BJ (cell line): ENCODE results near the gene CALML6. TPM values are rescaled to one million over a fixed set of nuclear protein-coding genes. Genes with fewer than 3 reads are reported as not detected.
A peak's percentile ranks its signal among the peaks of the same experiment; 100 is the strongest.

ENCODE experiments used
- CTCF ChIA-PET: fragments of 350-600 bp; formaldehyde crosslinking; extraction: SDS; loops from one replicate; lab custom pipeline; 2021; ENCODE audit warnings: antibody characterized with exemption, inconsistent platforms; lab: Yijun Ruan, JAX
- POLR2A ChIA-PET: fragments of 300-600 bp; sonication (Branson Sonifier 250); formaldehyde crosslinking; extraction: SDS; loops from one replicate; lab custom pipeline; 2021; ENCODE audit warnings: antibody characterized with exemption; lab: Charles Lee
- DNase-seq: peaks from one replicate; pipeline ENCODE4 v3.0.0-alpha.2; 2011; ENCODE audit warnings: low read depth
- H3K27me3 ChIP-seq: 2 replicates; pipeline ENCODE4 v1.6.0; 2011; ENCODE audit warnings: low read length; ENCODE audit not compliant: control insufficient read depth, insufficient read depth
- H3K36me3 ChIP-seq: 2 replicates; pipeline ENCODE4 v1.5.1; 2011; ENCODE audit warnings: low read length; ENCODE audit not compliant: control insufficient read depth, insufficient read depth
- H3K4me3 ChIP-seq: 2 replicates; pipeline ENCODE4 v1.5.1; 2011; ENCODE audit warnings: low read depth, mild to moderate bottlenecking, control low read depth, low read length
- CTCF ChIP-seq: IDR thresholded peaks from 2 replicates; pipeline ENCODE4 v1.5.1; 2011; ENCODE audit warnings: low read depth, mild to moderate bottlenecking, control low read depth, inconsistent platforms, low read length, moderate library complexity; ENCODE audit not compliant: insufficient read depth
- polyA plus RNA-seq: library from polyadenylated mRNA; depleted of rRNA; stranded (reverse); fragments of >200 nt; gene quantifications from 2 replicates; pipeline ENCODE4 v1.2.3, GENCODE V29; 2011

Gene CALML6
- polyA plus RNA-seq, 1 experiment, result 0.31 TPM

- no peaks in the 10 kb centered on the region for H3K27me3 ChIP-seq
- peak overlapping the region; percentile 89 for H3K4me3 ChIP-seq
- POLR2A ChIA-PET, result no interaction called here
- no peaks in the 10 kb centered on the region for H3K36me3 ChIP-seq
- CTCF ChIA-PET, result no interaction called here
- no peak for DNase-seq
- no peak for TF ChIP-seq CTCF
Observed at GRCh38 chr1:1889847-1890505, 25.1 kb upstream of the CALML6 start.

- ChIA-PET POLR2A (no interaction called here), CTCF (interaction anchor here (1.3 kb wide), 1 partner anchor 18 kb away, joined by 4 read pairs; no protein-coding TSS in a partner anchor)
- H3K36me3 ChIP-seq, result no peaks in the 10 kb centered on the region
- no peaks in the 10 kb centered on the region for H3K27me3 ChIP-seq
- TF ChIP-seq CTCF, result no peak
- no peak for DNase-seq
- peak within 1 kb of the TSS; percentile 89 for H3K4me3 ChIP-seq
Observed at GRCh38 chr1:1890506-1891348, 24.3 kb upstream of the CALML6 start, which contains the start of gene GNB1. Gene GNB1, minus strand, starts transcription at chr1:1891087. Its CDS starts 65,634 bp downstream, at chr1:1825453.

DNA sequence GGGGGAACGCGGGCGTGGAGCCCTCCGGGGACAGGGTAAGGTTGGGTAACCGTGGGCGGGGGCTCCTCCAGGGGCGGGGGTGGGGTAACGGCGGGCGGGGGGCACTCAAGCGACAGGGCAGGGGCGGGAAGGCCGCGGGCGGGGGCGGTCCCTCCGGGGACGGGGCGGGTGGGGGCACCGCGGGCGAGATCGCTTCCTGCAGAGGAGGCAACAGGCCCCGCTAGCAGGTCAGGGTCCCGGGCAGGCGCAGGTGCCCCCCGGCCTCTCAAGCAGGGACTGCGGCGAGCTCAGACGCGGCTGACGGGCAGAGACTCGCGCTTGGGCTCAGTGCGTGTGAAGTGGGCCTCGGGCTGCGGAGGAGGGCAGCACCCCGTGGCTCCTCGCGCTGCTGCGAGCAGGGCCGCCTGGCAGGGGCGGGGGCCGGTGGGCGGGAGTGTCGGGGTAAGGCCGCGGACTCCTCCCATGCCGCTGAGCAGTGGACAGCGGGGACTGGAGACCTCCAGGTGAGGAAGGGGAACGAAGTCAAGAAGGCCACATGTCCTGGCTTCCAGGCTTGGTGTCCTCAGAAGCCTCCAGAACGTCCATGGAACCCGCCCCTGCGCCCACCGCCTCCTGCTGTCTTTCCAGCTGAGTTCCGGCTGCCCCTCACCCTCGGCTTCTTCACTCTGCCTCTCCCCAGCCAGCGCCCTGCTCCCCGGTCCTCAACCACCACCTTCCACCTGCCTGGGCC is 23.5 kb upstream of the CALML6 start:
- DNase-seq, result no peak
- Histone ChIP-seq H3K36me3 (no peaks in the 10 kb centered on the region), H3K27me3 (no peaks in the 10 kb centered on the region), H3K4me3 (peak overlapping the region; percentile 89)
- TF ChIP-seq CTCF, result no peak
- ChIA-PET POLR2A (no interaction called here), CTCF (interaction anchor here (1.1 to 1.5 kb wide), 4 partner anchors 10 to 167 kb away, joined by 3 to 9 read pairs (median 4); partner anchors contain the start of gene CDK11A)

DNA sequence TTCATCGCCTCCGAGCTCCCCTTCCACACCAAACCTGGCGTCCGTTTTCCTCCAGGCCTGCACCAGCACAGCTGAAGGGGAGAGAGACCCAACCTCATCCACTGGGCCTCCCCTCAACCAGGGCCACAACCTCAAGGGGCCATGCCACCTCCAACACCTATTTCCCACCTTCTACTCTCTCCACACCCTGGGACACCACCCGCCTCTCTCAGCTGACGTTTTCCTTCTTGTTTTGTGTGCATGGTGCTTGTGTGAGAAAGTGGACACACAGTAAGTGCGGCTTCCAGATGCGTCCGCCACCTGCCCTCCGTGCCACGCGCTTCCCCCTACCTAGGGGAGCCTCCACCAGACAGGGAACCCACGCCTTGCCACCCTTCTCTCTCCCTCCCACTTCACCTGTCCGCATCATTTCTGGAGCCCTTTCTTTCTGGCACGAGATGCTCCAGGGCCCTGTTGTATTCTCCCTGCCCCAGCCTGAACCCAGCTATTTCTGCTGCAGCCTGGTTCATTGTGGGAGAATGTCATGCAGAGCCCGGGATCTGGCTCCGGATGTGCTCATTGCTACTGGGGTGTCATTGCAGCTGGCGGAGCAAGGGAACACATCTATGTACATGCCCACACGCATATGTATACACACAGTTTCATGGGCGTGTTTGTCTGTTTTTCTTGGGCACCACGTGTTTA is 22.8 kb upstream of the CALML6 start:
- no peaks in the 10 kb centered on the region for H3K27me3 ChIP-seq
- POLR2A ChIA-PET, result no interaction called here
- DNase-seq, result no peak
- peak overlapping the region; percentile 89 for H3K4me3 ChIP-seq
- no peaks in the 10 kb centered on the region for H3K36me3 ChIP-seq
- CTCF ChIA-PET, result interaction anchor here (1.1 to 1.5 kb wide), 4 partner anchors 10 to 168 kb away, joined by 3 to 9 read pairs (median 4); partner anchors contain the start of gene CDK11A
- no peak for TF ChIP-seq CTCF
